Esophagus mucosa (tissue), 1 donor: ENCODE data around the gene WDR59. TPM values are rescaled to one million over a fixed set of nuclear protein-coding genes. Genes with fewer than 3 reads are reported as not detected.
A peak's percentile ranks its signal among the peaks of the same experiment; 100 is the strongest.

Experiments
- ATAC-seq: fragments of 200-7000 bp; cut with Tn5 transposase; one replicate; pipeline ENCODE4 v1.9.1; 2020
- total RNA-seq: library from RNA; stranded (reverse); gene quantifications from one replicate; pipeline ENCODE4 v1.2.4, GENCODE V29; 2023
- donor health status: DM: yes; HTN: yes; CAD: no.

Gene WDR59
- total RNA-seq, 1 donor from 2014 or later, result 38.3 TPM

DNA sequence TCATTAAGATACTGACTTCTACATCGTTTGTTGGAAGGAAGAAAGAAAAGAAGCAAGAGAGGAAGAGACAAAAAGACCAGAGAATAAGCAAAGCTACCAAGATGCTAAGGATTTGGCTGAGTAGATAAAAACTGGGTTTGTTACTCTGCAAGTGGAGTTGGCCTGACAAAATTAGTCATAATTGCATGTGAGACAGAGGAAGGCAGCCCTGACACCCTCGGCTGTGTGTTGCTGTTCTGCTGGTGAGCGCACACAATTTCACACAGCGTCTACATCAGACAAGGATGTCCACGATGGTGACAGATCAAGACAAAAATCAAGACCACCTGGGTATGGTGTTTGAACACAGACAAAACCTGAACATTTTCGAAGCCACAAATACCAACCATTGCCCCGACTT is 134.9 kb downstream of the WDR59 start:
- no peak for ATAC-seq

DNA sequence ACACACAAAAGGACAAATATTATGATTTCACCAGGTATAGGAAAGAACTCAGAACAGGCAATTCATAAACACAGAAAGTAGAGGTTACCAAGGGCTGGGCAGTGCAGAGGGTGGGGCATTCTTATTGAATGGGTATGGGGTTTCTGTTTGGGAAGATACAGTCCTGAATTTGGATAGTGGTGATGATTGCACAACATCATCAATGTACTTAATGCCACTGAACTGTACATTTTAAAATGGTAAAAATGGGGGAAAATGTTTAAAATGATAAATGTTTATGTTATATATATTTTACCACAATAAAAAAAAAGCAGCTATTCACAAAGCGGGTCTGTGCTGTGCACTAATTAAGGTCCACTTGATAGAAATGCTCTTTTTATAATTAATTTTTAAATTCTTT is 137.7 kb downstream of the WDR59 start:
- no peak for ATAC-seq

DNA sequence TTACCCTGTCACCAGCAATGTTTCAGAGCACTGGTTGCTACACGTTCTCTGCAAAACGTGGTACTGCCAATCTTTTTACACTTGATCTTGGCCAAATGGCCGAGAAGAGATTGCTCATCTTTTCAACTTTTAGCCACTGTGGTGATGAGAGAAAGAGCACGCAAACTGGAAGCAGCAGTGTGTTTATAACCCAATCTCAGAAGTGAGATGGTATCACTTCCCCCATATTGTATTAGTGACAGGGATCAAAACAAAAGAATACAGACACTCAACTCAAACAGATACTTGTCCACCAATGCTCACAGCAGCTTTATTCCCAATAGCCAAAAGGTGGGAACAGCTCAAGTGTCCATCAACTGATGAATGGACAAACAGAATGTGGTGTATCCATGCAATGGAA is 138.2 kb downstream of the WDR59 start:
- ATAC-seq, result no peak

DNA sequence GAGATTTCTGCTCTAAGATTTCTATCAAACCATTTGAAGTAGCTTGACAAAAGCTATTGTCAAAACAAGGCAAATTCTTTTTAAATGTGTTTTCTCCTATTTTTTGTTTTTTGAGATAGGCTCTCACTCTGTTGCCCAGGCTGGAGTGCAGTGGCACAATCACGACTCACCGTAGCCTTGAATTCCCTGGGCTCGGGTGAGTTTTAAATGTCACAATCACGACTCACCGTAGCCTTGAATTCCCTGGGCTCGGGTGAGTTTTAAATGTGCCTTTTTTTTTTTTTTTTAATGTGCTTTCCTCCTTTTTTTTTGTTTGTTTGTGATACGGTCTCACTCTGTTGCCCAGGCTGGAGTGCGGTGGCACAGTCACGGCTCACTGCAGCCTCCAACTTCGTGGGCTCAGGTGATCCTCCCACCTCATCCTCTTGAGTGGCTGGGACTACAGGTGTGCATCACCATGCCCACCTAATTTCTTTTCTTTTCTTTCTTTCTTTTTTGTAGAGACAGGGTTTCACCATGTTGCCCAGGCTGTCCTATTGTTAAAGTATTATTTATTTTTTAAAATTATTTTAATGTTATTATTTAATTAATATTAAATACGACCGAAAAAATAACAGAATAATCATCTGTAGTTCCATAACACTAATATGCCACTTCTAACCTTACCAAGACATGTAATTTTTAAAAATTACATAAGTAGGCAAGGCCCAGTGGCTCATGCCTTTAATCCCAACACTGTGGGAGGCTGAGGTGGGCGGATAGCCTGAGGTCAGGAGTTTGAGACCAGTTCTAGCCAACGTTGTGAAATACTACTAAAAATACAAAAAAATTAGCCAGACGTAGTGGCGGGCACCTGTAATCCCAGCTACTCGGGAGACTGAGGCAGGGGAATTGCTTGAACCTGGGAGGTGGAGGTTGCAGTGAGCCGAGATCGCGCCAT is 140.6 kb downstream of the WDR59 start:
- no peak for ATAC-seq

DNA sequence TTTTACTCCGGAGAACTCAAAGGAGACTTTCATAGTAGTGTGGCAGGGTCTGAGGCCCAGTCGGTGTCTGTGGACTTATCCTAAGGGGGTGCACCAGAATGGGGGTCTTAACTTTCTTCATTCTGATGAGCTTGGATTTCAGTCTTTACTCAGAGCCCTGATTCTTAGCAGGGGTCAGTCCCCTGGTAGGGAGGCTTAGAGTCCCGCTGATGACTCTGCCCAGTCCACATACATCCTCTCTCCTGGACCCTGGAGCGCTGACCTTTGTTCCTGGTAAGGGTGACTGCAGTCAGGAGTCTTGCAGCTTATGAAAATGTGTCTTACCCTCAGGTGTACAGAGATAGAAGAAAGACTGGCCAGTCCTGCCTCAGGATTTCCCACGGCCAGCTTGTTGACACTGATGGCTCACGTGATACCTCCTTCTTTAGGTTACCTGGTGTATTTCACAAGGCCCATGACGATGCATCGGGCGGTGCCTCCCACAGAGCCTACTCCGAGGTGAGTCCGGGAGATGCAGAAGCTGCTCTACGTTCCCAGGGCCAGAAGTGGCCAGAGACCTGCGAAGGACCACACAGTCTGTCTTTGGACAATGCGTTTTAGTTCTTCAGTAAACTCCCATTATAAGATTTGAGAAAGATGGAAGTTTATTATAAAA is 141.4 kb downstream of the WDR59 start:
- peak; percentile 88 for ATAC-seq

DNA sequence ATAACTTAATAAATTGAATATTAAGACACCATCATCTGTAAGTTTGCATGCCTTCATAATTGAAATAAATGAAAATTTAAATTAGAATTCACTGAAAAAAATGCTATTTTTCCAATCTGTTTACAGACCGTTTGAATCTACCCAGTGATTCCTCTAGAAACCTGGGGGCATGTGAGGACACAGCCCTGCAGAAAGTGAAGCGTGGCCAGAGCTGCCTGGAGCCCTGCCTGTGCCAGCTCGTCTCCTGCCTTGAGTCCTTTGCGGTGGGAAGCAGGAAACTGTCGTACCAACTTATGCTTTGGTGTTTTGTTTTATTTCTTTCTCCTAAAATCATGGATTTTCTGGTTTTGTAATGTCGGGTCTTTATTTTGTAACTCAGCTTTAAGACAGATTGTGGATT is 142.5 kb downstream of the WDR59 start:
- peak; percentile 69 for ATAC-seq

DNA sequence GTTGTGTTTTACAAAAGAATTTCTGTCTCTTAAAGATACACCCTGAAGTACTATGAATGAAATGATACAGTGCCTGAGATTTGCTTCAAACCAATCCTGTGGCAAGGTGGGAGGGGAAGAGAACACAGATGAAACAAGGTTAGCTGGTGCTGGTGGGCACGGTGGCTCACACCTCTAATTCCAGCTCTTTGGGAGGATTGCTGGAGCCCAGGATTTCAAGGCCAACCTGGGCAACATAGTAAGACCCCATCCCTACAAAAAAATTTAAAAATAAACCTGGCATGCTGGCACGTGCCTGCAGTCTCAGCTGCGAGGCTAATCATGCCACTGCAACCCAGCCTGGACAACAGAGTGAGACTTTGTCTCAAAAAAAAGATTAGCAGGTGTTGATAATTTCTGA is 143.0 kb downstream of the WDR59 start:
- no peak for ATAC-seq

DNA sequence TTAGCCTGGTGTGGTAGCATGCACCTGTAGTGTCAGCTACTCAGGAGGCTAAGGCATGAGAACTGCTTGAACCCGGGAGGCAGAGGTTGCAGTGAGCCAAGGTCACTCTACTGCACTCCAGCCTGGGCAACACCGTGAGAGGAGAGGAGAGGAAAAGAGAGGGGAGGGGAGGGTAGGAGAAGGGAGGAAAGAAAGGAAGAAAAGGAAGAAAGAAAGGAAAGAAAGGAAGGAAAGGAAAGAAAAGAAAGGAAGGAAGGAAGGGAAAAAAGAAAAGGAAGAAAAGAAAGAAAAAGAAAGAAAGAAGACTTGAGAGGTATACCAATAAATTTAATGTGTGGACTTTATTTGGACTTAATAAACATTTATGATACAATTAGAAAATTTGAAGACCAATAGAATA is 143.5 kb downstream of the WDR59 start:
- no peak for ATAC-seq

DNA sequence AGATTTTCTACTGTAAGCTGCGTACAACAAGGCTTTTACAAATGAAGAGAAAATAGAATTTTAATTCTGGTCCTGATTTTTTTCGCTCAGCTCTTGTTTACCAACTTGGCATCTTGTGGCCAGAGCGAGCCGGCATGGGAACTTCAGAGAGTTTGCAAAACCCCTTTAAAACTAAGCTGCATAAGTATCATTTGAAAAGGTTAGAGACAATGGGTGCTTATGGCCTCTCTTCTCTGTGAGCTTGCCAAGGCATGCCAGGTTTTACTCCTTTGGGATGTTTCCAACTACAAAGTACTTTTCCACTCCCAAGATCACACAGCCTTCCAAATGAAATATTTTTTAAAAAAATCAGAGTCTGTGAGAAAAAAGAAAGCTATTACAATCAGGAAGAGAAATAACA is 147.9 kb downstream of the WDR59 start:
- peak; percentile 40 for ATAC-seq

DNA sequence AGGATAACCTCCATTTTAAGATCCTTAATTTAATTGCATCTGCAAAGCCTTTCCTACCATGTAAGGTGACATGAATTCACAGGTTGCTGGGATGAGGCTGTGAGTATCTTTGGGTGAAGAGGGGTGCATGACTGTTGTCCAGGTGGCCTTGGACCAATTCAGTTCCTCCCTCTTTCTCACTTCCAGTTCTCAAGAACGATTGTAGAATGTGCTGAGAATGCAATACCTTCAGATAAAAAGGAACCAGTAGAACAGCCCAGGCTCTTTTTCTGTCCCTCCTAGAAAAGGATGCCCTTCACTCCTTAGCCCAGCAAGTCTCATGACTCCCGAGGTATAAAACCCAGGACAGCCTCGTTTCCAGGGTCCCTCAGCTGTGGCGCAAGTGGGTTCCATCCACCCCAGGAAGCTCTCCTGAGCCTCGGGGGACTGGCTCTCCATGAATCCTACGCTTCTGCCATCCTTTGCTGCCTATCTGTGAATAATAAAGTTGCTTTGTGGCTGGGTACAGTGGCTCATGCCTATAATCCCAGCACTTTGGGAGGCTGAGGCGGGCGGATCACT is 148.7 kb downstream of the WDR59 start:
- peak; percentile 12 for ATAC-seq

DNA sequence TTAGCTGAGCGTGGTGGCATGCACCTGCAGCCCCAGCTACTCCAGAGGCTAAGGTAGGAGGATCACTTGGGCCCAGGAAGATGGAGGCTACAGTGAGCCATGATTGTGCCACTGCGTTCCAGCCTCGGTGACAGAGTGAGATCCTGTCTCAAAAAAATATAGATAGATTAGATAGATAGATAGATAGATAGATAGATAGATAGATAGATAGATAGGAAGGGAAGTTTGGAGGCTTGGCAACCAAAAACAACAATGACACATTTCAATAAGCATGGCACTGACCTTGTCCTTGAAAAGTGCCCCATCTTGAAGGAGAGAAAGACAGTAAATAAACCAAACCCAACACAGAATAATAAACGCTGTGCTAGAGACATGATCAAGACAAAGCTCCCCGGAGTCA is 152.7 kb downstream of the WDR59 start:
- ATAC-seq, result no peak

DNA sequence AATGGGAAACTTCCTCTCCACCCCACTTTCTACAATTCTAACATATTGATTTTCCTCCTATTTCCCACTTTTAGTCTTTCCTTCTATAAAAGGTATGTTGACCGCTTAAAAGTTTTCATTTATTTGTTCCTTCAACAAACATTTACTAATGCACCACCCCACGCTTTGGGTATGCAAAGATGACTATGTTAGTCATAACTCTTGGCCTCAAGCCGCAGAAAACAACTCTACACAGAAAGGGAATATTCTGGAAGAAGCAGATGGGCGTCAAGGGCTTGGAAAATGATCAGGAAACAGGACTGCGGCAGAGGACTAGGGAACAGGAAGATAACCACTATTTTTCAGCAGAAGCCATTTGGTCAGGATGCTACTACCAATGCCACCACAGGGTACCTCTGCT is 153.5 kb downstream of the WDR59 start:
- ATAC-seq, result no peak

DNA sequence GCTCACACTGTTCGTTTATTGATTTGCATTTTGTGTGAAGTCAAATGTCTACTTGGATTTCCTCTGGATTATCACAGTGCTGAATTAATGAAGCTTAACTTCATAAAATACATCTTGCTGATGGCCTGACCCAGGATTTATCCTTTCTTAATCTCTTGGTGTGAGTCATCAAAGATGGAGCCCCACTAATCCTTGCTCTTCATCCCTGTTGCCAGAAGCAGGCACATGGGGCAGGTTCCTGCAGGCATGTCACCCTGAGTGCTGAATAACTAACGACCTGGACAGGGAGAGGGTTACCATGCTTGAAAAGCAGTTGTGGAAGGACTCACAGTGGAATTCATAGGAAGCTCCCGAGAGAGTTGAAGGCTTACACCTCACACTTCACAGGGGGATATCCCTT is 154.3 kb downstream of the WDR59 start:
- peak; percentile 96 for ATAC-seq

DNA sequence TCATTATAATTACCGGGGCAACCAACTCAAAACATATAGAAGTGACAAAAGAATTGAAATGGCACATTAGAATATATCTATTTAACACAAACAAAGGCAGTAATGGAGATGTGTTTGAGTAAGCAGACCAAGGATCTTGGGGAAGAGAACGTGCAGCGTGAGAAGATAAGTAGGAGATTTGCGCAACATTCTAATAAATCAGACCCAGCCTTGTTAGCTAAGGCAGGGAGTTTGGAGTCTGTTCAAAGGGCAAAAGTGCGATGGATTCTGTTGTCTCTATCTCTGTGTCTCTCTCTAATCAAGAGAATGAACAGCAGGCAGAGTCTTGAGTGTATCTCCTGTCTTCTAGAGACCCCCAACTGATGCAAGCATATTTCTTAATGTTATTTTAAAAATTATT is 155.3 kb downstream of the WDR59 start:
- ATAC-seq, result no peak

DNA sequence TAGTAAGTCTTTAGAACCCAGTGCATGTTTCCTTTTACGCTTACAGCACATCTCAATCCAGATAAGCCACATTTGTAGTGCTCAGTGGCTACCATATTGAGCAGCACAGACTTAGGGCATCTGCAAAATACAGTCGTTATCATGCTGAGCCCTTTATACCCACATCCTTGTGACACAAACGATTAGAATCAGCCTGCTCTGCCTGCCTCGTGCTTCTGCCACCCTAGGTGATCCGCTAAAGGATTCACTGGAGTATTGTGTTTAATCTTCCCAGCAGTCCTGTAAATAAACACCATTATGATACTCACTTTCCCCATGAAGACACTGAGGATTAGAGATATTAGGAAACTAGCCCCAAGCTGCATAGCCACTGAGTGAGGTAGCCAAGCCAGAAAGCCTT is 159.0 kb downstream of the WDR59 start:
- no peak for ATAC-seq

DNA sequence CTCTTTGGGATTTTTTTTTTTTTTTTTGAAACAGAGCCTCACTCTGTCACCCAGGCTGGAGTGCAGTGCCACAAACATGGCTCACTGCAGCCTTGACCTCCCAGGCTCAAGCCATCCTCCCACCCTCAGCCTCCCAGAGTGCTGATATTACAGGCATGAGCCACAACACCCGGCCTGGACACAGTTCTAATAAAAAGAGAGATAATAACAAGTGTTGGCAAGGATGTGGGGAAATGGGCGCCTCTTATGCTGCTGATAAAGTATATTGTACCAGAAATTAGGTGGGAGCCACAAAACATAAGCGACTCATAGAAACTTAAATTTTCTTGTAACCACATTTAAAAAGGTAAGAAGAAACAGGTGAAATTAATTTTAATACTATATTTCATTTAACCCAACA is 159.9 kb downstream of the WDR59 start:
- no peak for ATAC-seq

Other genes with a start within 250 kb of the WDR59 start
- gene FA2H, start 210.3 kb downstream of the WDR59 start, total RNA-seq, result 1.3 TPM
- 42.5 TPM for gene ZNRF1, start 13.9 kb upstream of the WDR59 start, total RNA-seq
- 9.2 TPM for gene LDHD, start 131.7 kb upstream of the WDR59 start, total RNA-seq
- gene ZFP1, start 163.4 kb upstream of the WDR59 start, total RNA-seq, result 4.3 TPM
- not detected for gene CTRB2, start 222.0 kb upstream of the WDR59 start, total RNA-seq
- gene CTRB1, start 233.9 kb upstream of the WDR59 start, total RNA-seq, result 0.44 TPM